Temporal lobe (tissue), 2 donors: ENCODE measurements around the gene NUBPL. TPM values are rescaled to one million over a fixed set of nuclear protein-coding genes. Genes with fewer than 3 reads are reported as not detected.

Source experiments
- small RNA-seq: library from RNA; depleted of rRNA; stranded (forward); fragments of <200 nt; gene quantifications from one replicate; pipeline ENCODE3, GENCODE V24; 2014; ENCODE audit warnings: low replicate concordance
- total RNA-seq: library from RNA; depleted of rRNA; stranded (reverse); fragments of >200 nt; gene quantifications from one replicate; pipeline ENCODE4 v1.2.3, GENCODE V29; 2014

The NUBPL gene
- total RNA-seq, 1 donor from 2014 or later: 15.2 TPM

Small RNA genes within 50 kb of the gene (small RNA-seq; reads per million reads assigned to genes)
- gene RNU6-455P (not detected), gene RNU6-602P (not detected)

Other genes starting within 250 kb of the NUBPL start
- gene HEATR5A, start 140.9 kb upstream of the NUBPL start, total RNA-seq: 22.4 TPM
- 28.8 TPM for gene DTD2, start 103.9 kb upstream of the NUBPL start, total RNA-seq
- not detected for gene GPR33, start 73.4 kb upstream of the NUBPL start, total RNA-seq